H1 (cell line): ENCODE results near the gene KLHL26. TPM values are rescaled to one million over a fixed set of nuclear protein-coding genes. Genes with fewer than 3 reads are reported as not detected.

Experiments
- CTCF ChIA-PET: fragments of 300-600 bp; sonication (Branson Sonifier 250); formaldehyde crosslinking; loops from one replicate; lab custom pipeline; 2021; ENCODE audit not compliant: partially characterized antibody; lab: Charles Lee
- POLR2A ChIA-PET: fragments of 300-600 bp; sonication (Branson Sonifier 250); formaldehyde crosslinking; loops from one replicate; lab custom pipeline; 2021; ENCODE audit warnings: inconsistent platforms; ENCODE audit not compliant: partially characterized antibody; lab: Charles Lee
- DNase-seq, 2 experiments: peaks; one replicate each; pipeline versions ENCODE4 v3.0.0 to v3.0.0-alpha.2; 2010 to 2022; ENCODE audit warnings: low spot score in 2 of 2, low read depth in 1 of 2, mixed read lengths in 1 of 2
- FAIRE-seq: peaks from 2 replicates; lab custom pipeline; 2011; peaks lifted over from hg19 to GRCh38; lab: Jason Lieb, UNC
- H2AFZ ChIP-seq: 2 replicates; pipeline ENCODE4 v1.8.1; 2012; ENCODE audit warnings: low read length, inconsistent platforms
- H2AK5ac ChIP-seq: 2 replicates; pipeline ENCODE4 v1.6.1; 2013; ENCODE audit warnings: low read depth, low read length
- H2BK120ac ChIP-seq: replicated peaks from 2 replicates; pipeline ENCODE3; 2013; ENCODE audit warnings: low read depth, low read length, inconsistent platforms
- H2BK12ac ChIP-seq: 2 replicates; pipeline ENCODE4 v1.6.1; 2013; ENCODE audit warnings: low read depth, low read length
- H2BK15ac ChIP-seq: 2 replicates; pipeline ENCODE4 v1.6.1; 2013; ENCODE audit warnings: low read length
- H2BK20ac ChIP-seq: 2 replicates; pipeline ENCODE4 v1.6.1; 2013; ENCODE audit warnings: low read length
- H2BK5ac ChIP-seq: 2 replicates; pipeline ENCODE4 v1.6.1; 2013; ENCODE audit warnings: low read depth, low read length
- H3K14ac ChIP-seq: 2 replicates; pipeline ENCODE4 v1.6.1; 2013; ENCODE audit warnings: inconsistent platforms; ENCODE audit not compliant: insufficient read length
- H3K18ac ChIP-seq: 2 replicates; pipeline ENCODE4 v1.6.1; 2013; ENCODE audit warnings: low read length; ENCODE audit errors: extremely low read depth
- H3K23ac ChIP-seq: 2 replicates; pipeline ENCODE4 v1.6.1; 2013; ENCODE audit warnings: inconsistent platforms; ENCODE audit not compliant: insufficient read length
- H3K23me2 ChIP-seq: 2 replicates; pipeline ENCODE4 v1.6.1; 2013; ENCODE audit warnings: low read depth, low read length
- H3K27ac ChIP-seq: 2 replicates; pipeline ENCODE4 v1.6.1; 2011; ENCODE audit warnings: low read depth, low read length, inconsistent platforms
- H3K27me3 ChIP-seq, 4 experiments: replicated peaks in 1 of 4; 1 replicate in 1 of 4; 2 replicates in 3 of 4; pipeline versions ENCODE4 v1.6.1 to v1.8.1; 2011 to 2013; ENCODE audit warnings: low read length in 3 of 4, mild to moderate bottlenecking in 3 of 4, inconsistent platforms in 2 of 4, mixed read lengths in 2 of 4, moderate library complexity in 1 of 4; ENCODE audit not compliant: control insufficient read depth in 3 of 4, insufficient read depth in 3 of 4; ENCODE audit errors: extremely low read depth in 1 of 4
- H3K36me3 ChIP-seq, 4 experiments: 2 replicates each; pipeline versions ENCODE4 v1.6.1 to v1.8.1; 2011 to 2013; ENCODE audit warnings: mild to moderate bottlenecking in 4 of 4, low read length in 3 of 4, moderate library complexity in 2 of 4, control low read depth in 1 of 4, inconsistent platforms in 1 of 4; ENCODE audit not compliant: insufficient read depth in 4 of 4, control insufficient read depth in 2 of 4
- H3K4ac ChIP-seq: replicated peaks from 2 replicates; pipeline ENCODE3; 2013; ENCODE audit warnings: low read length, low read depth, mixed read lengths, inconsistent platforms; ENCODE audit not compliant: insufficient read length
- H3K4me1 ChIP-seq, 4 experiments: replicated peaks in 1 of 4; 1 replicate in 1 of 4; 2 replicates in 3 of 4; pipeline versions ENCODE4 v1.6.1 to v1.8.1; 2011 to 2013; ENCODE audit warnings: low read length in 3 of 4, inconsistent platforms in 2 of 4, mixed read lengths in 1 of 4; ENCODE audit not compliant: insufficient read depth in 4 of 4, control insufficient read depth in 3 of 4
- H3K4me2 ChIP-seq, 2 experiments: 2 replicates each; pipeline versions ENCODE4 v1.6.1 to v1.8.1; 2011 to 2013; ENCODE audit warnings: low read depth in 2 of 2, low read length in 2 of 2, control low read depth in 1 of 2, inconsistent platforms in 1 of 2, mild to moderate bottlenecking in 1 of 2; ENCODE audit not compliant: insufficient read depth in 1 of 2
- H3K4me3 ChIP-seq, 4 experiments: fragments of 200-600, 300-600 bp in 1 of 4; sonication (generic), shearing (Covaris generic), sonication (Bioruptor Twin) in 1 of 4; 2 replicates each; pipeline versions ENCODE4 v1.5.1 to v1.8.1; 2011 to 2016; ENCODE audit warnings: low read length in 4 of 4, low read depth in 3 of 4, control low read depth in 2 of 4, inconsistent platforms in 2 of 4, mild to moderate bottlenecking in 2 of 4, mixed read lengths in 1 of 4, moderate library complexity in 1 of 4; ENCODE audit not compliant: insufficient read depth in 2 of 4; ENCODE audit errors: extremely low read depth in 1 of 4
- H3K56ac ChIP-seq: replicated peaks from 2 replicates; pipeline ENCODE3; 2013; ENCODE audit warnings: low read depth, mild to moderate bottlenecking, mixed read lengths, low read length, inconsistent platforms; ENCODE audit not compliant: insufficient read length
- H3K79me1 ChIP-seq: 2 replicates; pipeline ENCODE4 v1.6.1; 2013; ENCODE audit warnings: low read depth, low read length, control low read depth
- H3K79me2 ChIP-seq, 2 experiments: 2 replicates each; pipeline versions ENCODE4 v1.6.1 to v1.8.1; 2012 to 2013; ENCODE audit warnings: low read length in 2 of 2, mild to moderate bottlenecking in 2 of 2, inconsistent platforms in 1 of 2; ENCODE audit not compliant: insufficient read depth in 2 of 2, control insufficient read depth in 1 of 2
- H3K9ac ChIP-seq, 4 experiments: replicated peaks in 1 of 4; 1 replicate in 1 of 4; 2 replicates in 3 of 4; pipeline versions ENCODE4 v1.6.1 to v1.8.1; 2011 to 2013; ENCODE audit warnings: low read depth in 3 of 4, low read length in 3 of 4, control low read depth in 2 of 4, mild to moderate bottlenecking in 2 of 4, moderate library complexity in 2 of 4, inconsistent platforms in 1 of 4; ENCODE audit errors: extremely low read depth in 1 of 4
- H3K9me3 ChIP-seq, 2 experiments: 2 replicates each; pipeline versions ENCODE4 v1.6.1 to v1.8.1; 2012 to 2013; ENCODE audit warnings: mild to moderate bottlenecking in 2 of 2, moderate library complexity in 2 of 2, control low read depth in 1 of 2, inconsistent platforms in 1 of 2, low read depth in 1 of 2, low read length in 1 of 2, mixed read lengths in 1 of 2; ENCODE audit not compliant: insufficient read depth in 2 of 2
- H4K20me1 ChIP-seq, 2 experiments: replicated peaks in 1 of 2; 2 replicates each; pipeline versions ENCODE3 to v1.8.1; 2011 to 2013; ENCODE audit warnings: inconsistent platforms in 2 of 2, low read length in 2 of 2, mild to moderate bottlenecking in 1 of 2; ENCODE audit not compliant: insufficient read depth in 2 of 2, control insufficient read depth in 1 of 2
- H4K5ac ChIP-seq: 2 replicates; pipeline ENCODE4 v1.6.1; 2013; ENCODE audit warnings: low read length, low read depth, mixed read lengths, inconsistent platforms; ENCODE audit not compliant: insufficient read length
- H4K8ac ChIP-seq: 2 replicates; pipeline ENCODE4 v1.8.0; 2013; ENCODE audit warnings: mild to moderate bottlenecking, moderate library complexity, low read length, inconsistent platforms; ENCODE audit not compliant: insufficient read depth; ENCODE audit errors: extremely low read depth
- H4K91ac ChIP-seq: replicated peaks from 2 replicates; pipeline ENCODE3; 2013; ENCODE audit warnings: low read length, mixed read lengths, inconsistent platforms; ENCODE audit not compliant: insufficient read length
- EP300 ChIP-seq, 2 experiments: IDR thresholded peaks; 1 replicate in 1 of 2; 2 replicates in 1 of 2; pipeline ENCODE4 v1.6.1; 2011 to 2012; ENCODE audit warnings: low read depth in 2 of 2, low read length in 2 of 2, mild to moderate bottlenecking in 2 of 2, borderline replicate concordance in 1 of 2, inconsistent platforms in 1 of 2, moderate library complexity in 1 of 2
- RFX5 ChIP-seq: IDR thresholded peaks from 2 replicates; pipeline ENCODE4 v1.6.1; 2011; ENCODE audit warnings: low read depth, low read length, improper control_type of control experiment, borderline replicate concordance
- WGBS, 2 experiments: shearing (Covaris generic) in 1 of 2; methylation state at CpG; one replicate each; pipeline versions ENCODE4 v1.1.6 to v1.1.7; 2013 to 2015; ENCODE audit warnings: low lambda C conversion rate in 2 of 2, mixed read lengths in 2 of 2, inconsistent platforms in 1 of 2, low coverage in 1 of 2, missing lambda C conversion rate in 1 of 2; ENCODE audit not compliant: insufficient replicate concordance in 2 of 2, insufficient coverage in 1 of 2, insufficient read length in 1 of 2; ENCODE audit errors: extremely low coverage in 1 of 2, missing lambda C conversion rate in 1 of 2; 5-methylcytosine and 5-hydroxymethylcytosine counted together
- polyA plus RNA-seq, 7 experiments: library from polyadenylated mRNA; depleted of rRNA in 3 of 7; stranded (reverse) in 5 of 7; unstranded in 2 of 7; fragments of >200 nt in 5 of 7; fragments of 200-250 nt in 2 of 7; gene quantifications; 1 replicate in 5 of 7; 2 replicates in 1 of 7; 4 replicates in 1 of 7; pipeline versions ENCODE4 v1.2.1 to v1.2.3, GENCODE V29; 2011 to 2013; ENCODE audit warnings: missing spikeins in 2 of 7, mixed read lengths in 2 of 7
- total RNA-seq: library from RNA; stranded (reverse); fragmentation: NEBNext Ultra II Directional; extraction: Animal tissue kit (Norgen Biotek cat#: 25700); gene quantifications from 2 replicates; pipeline ENCODE4 v1.2.1, GENCODE V29; 2021

KLHL26 gene
- total and polyA plus RNA-seq, 2 of the 8 experiments (the other 6 are each of a cell fraction or from before 2014, with no cell fraction given) = 2.2 to 8.8 TPM

GRCh38 chr19:18645035-18645511 is 8.2 kb downstream of the KLHL26 start:
- H4K5ac ChIP-seq = no peak overlapping the region
- no peak overlapping the region for H3K9ac ChIP-seq
- H3K23me2 ChIP-seq = no peaks in the 10 kb centered on the region; the same call in 1 of the 2 replicates
- H4K91ac ChIP-seq = no peak overlapping the region
- no peak for TF ChIP-seq RFX5
- TF ChIP-seq EP300 (IDR thresholded peaks at IDR 0.05; ENCODE audit: borderline replicate concordance in 1 of 2, low read depth in 2 of 2, low read length in 2 of 2) = peak in 1 of 2 experiments; percentile 67; a peak in 1 of 3 replicates
- TF ChIP-seq, all 59 proteins: peak for 1
- FAIRE-seq = no peak
- Histone ChIP-seq H3K79me1 (peaks cover 14% of the 10 kb centered on the region), H3K18ac (no peak overlapping the region; the same call in 1 of the 2 replicates), H4K20me1 (peaks cover 1 to 21% of the 10 kb centered on the region in 2 experiments), H3K79me2 (peaks cover 0 to 10% of the 10 kb centered on the region in 2 experiments; a peak in 1 of 4 replicates), H3K14ac (no peak overlapping the region), H2BK120ac (no peak overlapping the region), H3K56ac (no peak overlapping the region), H2BK15ac (no peak overlapping the region), H3K9me3 (no peaks in the 10 kb centered on the region), H3K23ac (no peak overlapping the region), H4K8ac (no peak overlapping the region), H3K27me3 (no peaks in the 10 kb centered on the region), H2BK5ac (peak overlapping the region; percentile 24; the same call in 1 of the 2 replicates), H3K27ac (no peak overlapping the region), H3K4me1 (peaks cover 0 to 12% (median 5%) of the 10 kb centered on the region in 4 experiments; a peak in 4 of 7 replicates), H3K4me2 (no peak overlapping the region), H3K4me3 (no peak overlapping the region), H3K4ac (no peak overlapping the region), H2BK20ac (0 out of 2 replicates have a peak overlapping the region, but pooled peaks have one; percentile 32), H3K36me3 (no peaks in the 10 kb centered on the region), H2AFZ (no peak overlapping the region), H2AK5ac (0 out of 2 replicates have a peak overlapping the region, but pooled peaks have one; percentile 75), H2BK12ac (no peak overlapping the region)
- 89% methylated on average over 13 of the region's 13 CpGs; no CpG with 5 or more reads in 1 of the 2 experiments for WGBS, 2 experiments
- ChIA-PET POLR2A (interaction anchor here (1.2 to 1.5 kb wide), 2 partner anchors 42 to 55 kb away, joined by 4 read pairs; no protein-coding TSS in a partner anchor), CTCF (interaction anchor here (0.6 to 2.5 kb wide), 9 partner anchors 16 to 238 kb away, joined by 3 to 8 read pairs (median 4); partner anchors contain the start of gene REX1BD)
- DNase-seq = no peak
